IPS-18c (cell line): ENCODE results near the gene BRWD1.

Experiments
- H3K4me3 ChIP-seq: 2 replicates; pipeline ENCODE4 v1.7.0; 2013; ENCODE audit warnings: low read depth, mild to moderate bottlenecking, low read length, moderate library complexity; ENCODE audit not compliant: insufficient read depth
- H3K9me3 ChIP-seq: one replicate; pipeline ENCODE4 v1.6.1; 2013; ENCODE audit warnings: mild to moderate bottlenecking, low read length, moderate library complexity; ENCODE audit not compliant: control insufficient read depth, insufficient read depth

BRWD1 gene

DNA sequence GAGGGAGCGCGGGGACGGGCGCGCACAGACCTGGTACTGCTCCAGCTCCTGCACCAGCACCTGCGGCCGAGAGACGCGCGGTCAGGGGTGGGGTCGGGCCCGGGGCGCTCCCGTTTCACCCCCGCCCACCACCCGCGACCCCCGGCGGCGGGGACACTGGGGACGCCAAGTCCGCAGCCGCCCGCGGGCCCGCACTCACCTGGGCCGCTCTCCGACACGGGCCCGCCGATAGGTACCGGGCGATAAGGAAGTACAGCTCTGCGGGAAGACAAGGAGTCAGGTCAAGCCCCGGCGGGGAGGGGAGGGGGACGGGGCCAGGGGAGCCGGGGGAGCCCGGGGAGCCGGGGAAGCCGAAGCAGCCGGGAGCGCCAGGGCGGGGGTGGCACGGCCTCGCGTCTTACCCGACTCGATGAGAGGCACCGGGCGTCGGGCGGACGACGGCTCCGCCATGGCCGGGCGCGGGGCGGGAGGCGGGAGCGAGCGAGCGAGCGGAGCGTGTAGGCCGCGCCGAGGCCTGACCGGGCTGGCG lies 326 bp downstream of the BRWD1 start:
- H3K4me3 ChIP-seq = peak overlapping the region; percentile 79
- no peaks in the 10 kb centered on the region for H3K9me3 ChIP-seq

DNA sequence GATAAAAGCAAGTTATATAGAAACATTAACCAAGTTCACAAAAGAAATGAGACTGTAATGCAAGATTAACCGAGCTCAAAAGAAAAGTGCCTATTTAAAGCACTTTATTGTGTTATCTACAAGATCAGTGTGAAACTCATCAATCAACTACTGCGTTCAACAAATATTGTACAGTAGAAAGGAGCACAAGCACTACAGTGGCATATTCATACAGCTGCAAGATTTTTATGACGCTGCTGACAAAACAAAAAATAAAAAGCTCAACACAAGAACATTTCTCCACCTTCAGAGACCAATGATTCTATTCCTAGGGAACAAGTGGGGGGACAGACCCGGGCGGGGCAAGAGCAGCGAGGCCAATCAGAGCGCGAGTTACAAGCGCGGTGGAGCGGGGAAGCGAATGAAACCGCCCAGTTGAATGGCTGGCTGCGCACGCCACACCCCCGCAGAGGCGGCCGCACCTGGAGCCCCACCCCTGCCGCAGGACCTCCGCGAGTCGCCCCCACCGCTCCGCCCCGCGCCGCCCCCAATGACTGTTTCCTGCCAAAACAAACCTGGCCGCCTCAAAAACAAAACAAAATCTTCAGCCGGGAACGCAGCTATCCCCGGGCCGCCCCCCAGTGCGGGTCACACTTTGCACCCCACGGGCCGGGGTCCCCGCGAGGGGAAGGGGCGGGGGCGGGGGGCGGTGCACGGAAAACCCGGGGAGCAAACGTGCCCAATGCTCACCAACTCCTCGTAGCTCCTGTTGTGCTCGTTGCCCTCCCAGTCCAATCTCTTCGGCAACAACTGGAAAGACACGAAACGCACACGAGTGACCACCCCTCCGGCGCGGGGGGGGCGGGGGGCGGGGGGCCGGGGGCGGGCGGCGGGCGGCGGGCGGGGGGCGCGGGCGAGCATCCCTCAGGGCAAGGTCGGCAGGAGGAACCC lies 1.1 kb downstream of the BRWD1 start:
- peak overlapping the region; percentile 79 for H3K4me3 ChIP-seq
- H3K9me3 ChIP-seq = no peaks in the 10 kb centered on the region

DNA sequence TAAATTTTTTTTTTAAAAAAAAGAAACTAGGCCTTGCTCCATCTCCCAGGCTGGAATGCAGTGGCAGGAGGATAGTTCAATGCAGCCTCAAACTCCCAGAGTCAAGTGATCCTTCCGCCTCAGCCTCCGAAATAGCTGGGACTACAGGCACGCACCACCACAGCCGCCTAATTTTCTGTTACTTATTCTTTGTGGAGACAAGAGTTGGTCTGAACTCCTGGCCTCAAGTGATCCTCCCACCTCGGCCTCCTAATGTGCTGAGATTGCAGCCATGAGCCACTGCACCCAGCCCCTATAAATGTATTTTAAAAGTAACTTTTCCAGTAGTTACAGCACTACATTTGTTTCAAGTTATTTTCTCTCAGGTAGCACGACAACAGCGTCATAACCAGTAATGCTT lies 2.3 kb downstream of the BRWD1 start:
- no peak overlapping the region for H3K4me3 ChIP-seq
- H3K9me3 ChIP-seq = no peaks in the 10 kb centered on the region

DNA sequence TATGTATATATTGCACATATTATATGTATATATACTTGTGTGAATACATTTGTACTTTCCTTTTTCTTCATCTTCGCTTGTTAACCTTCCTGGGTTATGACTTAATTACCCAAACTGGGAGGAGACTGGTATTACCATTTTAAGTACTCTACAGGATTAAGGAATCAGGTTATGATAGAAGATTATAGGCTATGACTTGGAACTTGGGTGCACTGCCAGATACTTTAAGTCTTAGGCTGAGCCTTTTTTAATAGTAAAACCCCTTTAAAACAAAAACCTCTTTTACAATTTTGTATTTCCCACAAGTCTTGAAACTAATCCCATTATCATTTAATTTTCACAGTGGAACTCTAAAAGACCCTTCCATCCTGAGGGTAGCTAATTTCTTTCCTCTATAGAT lies 6.0 kb downstream of the BRWD1 start:
- Histone ChIP-seq H3K9me3 (no peaks in the 10 kb centered on the region), H3K4me3 (no peak overlapping the region)

DNA sequence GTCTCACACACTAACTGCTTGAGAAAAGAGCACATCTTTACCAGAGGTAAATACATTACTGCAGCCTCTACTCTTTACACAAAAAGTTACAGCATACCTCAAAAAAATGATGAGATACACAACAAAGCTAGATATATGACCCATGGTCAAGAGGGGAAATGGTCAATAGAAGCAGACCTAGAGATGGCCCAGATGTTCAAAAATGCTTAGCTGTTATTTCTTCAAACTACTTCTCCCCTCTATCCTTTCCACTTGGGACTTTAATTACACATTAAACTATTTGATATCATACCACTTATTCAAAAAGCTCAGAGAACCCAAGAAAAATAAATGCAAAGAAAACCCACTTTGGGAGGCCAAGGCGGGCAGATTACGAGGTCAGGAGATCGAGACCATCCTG lies 12.8 kb downstream of the BRWD1 start:
- Histone ChIP-seq H3K4me3 (no peak overlapping the region), H3K9me3 (no peaks in the 10 kb centered on the region)

DNA sequence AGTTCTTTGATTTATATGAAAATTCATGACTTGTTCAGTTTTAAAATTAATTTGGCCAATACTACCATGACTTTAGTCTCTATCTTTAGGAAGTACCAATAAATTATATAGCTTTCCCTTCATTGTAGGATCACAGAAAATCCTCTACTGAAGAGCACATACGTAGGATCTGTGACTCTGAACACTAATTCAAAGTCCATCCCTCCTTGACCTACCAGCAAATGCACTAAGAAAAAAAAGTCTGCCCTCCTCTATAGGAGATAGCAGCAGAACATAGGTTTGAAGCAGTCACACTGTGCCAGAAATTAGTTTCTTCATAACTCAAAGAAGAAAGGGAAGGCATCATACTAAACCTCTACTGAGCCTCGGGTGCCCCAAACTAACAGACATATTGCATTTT lies 16.5 kb downstream of the BRWD1 start:
- Histone ChIP-seq H3K4me3 (no peak overlapping the region), H3K9me3 (no peaks in the 10 kb centered on the region)

DNA sequence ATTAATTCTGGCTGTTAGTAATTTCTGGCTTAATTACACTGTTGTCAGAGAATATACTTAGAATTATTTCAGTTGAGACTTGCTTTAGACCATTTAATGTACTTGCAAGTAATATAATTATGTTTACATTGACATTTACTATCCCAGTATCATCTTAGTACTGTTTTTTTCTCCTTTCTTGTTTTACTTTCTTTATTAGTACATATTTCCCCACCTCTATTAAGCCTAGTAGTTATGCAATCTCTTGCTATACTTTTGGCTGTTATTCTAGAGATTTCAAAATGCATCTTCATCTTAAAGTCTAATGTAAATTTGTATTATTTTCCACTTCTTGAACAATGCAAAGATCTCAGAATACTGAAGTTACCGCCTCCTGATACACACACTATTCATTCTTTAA lies 24.4 kb downstream of the BRWD1 start:
- Histone ChIP-seq H3K9me3 (peaks cover 2% of the 10 kb centered on the region), H3K4me3 (no peak overlapping the region)

DNA sequence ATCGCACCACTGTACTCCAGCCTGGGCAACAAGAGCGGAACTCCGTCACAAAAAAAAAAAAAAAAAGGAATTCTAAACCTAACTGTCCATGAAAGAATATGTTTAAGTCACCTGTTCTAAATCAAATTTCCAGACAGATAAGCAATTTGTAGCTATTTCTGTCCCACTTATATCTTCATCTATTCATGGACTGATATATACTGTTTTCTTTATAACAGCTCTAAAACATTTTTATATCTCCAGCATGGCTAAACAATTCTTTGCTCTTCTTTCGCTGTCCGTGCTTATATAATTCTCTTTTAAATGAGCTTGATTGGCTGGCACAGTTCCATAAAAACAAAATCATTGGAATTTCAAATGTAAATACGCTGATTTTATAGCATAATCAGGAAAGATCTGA lies 30.5 kb downstream of the BRWD1 start:
- Histone ChIP-seq H3K9me3 (no peaks in the 10 kb centered on the region), H3K4me3 (no peak overlapping the region)

DNA sequence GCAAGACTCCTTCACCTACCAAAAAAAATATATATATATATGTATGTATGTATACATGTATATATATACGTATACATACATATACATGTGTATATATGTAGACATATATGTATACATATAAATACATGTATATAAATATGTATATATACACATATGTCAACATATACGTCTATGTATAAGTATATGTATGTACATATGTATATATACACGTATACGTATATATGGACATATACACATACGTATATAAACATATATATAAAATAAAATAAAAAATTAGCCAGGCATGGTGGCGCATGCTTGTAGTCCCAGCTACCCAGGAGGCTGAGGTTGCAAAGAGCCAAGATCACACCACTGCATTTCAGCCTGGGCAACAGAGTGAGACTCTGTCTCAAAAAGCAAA lies 31.6 kb downstream of the BRWD1 start:
- Histone ChIP-seq H3K9me3 (no peaks in the 10 kb centered on the region), H3K4me3 (no peak overlapping the region)

DNA sequence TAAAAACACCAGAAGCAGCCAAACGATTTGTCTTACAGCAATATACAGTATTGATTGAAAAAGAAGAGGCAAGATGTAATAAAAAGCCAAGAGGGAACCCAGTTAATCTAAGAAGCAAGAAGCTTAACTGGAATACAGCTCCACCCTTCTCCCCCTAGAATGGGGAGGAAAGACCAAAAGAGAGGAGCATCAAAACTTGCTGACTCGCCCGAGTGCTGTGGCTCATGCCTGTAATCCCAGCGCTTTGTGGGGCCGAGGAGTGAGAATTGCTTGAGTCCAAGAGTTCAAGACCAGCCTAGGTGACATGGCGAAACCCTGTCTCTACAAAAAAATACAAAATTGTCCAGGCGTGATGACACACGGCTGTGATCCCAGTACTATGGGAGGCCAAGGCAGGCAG lies 32.2 kb downstream of the BRWD1 start:
- H3K9me3 ChIP-seq = no peaks in the 10 kb centered on the region
- no peak overlapping the region for H3K4me3 ChIP-seq

DNA sequence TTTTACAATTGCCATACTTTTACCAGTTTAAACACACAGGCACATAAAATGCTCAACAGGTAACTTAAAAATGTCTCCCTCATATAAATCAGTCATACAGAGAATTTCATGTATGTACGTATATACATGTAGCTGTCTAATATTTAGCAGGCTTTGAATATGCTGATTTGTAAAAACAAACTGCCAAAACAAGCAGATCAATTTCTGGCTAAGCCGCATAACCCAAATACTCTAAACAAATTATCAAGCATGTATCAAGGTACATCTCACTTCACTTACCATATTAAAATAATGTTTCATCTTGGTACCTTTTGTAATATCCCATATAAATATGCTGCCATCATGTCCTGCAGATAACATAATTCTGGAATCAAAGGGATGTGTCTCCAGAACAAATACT lies 43.8 kb downstream of the BRWD1 start:
- H3K9me3 ChIP-seq = no peaks in the 10 kb centered on the region
- no peak overlapping the region for H3K4me3 ChIP-seq

DNA sequence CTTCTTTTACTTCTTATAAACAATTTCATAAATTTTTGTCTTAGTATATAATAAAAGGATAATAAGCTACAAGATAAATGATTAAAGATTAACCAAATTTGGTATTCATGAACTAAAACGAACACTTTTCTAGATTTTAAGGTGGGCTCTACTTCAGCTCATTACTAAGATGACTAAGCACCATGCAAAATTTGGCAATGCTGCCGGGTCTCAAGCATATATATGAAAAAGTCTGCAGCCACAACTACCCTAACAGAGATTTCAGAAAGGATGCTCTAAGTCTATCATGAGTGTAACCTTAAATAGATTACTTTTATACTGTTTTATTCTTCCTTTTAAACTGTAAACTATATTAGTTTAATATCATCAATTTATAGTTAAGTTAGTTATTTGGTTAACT lies 47.8 kb downstream of the BRWD1 start:
- Histone ChIP-seq H3K9me3 (no peaks in the 10 kb centered on the region), H3K4me3 (no peak overlapping the region)

DNA sequence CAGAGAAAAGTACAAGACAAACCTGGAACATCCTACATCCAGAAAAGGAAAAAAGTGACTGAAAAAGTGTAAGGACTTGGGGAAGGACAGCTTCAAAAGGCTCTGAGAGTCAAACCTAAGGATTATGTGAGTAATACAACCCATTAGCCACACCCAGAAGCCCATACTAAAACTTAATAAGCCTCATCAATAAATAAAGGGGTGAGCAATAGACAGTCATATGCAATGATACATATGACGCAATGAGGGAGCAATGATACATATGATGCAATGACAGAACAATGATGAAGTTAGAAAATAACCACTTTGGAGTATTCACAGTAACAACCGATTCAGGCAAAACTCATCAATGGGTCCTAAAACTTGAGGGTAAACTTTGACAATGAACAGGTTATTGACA lies 50.1 kb downstream of the BRWD1 start:
- Histone ChIP-seq H3K4me3 (no peak overlapping the region), H3K9me3 (no peaks in the 10 kb centered on the region)

DNA sequence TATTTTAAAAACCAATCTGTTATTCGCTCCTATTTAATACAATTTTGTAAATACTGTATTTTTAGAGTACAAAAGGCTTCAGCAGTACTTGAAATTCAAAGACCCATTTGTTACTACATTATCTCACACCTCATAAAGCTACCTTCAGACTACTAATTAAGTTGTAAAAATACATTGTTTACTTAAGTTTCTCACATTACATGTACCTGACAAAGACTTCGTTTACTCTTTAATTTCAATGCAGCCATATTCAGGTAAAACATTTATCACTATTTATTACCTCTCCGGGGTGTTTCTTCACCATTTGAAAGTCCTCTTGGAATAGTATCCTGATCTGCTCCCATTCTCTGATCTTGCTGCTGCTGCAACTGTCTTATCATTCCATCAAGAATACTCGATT lies 55.2 kb downstream of the BRWD1 start:
- H3K4me3 ChIP-seq = no peak overlapping the region
- H3K9me3 ChIP-seq = no peaks in the 10 kb centered on the region

DNA sequence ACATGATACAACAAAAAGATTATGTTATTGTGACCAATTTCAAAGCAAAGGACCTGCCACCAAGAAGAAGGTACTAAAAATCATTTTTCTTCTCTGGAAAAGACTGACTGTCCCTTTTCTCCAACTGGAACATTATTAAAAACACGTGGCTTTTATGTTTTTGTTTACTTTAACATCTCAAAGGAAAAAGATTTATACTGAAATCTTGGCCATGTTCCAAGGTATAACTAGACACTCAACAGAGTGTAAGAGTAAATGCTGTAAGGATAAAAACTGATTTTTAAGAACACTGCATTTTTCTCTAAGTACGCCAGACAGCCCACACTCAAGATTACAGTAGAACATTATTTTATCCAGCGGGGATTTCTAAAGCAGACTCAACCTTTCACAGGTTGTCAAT lies 62.1 kb downstream of the BRWD1 start:
- Histone ChIP-seq H3K9me3 (no peaks in the 10 kb centered on the region), H3K4me3 (no peak overlapping the region)

DNA sequence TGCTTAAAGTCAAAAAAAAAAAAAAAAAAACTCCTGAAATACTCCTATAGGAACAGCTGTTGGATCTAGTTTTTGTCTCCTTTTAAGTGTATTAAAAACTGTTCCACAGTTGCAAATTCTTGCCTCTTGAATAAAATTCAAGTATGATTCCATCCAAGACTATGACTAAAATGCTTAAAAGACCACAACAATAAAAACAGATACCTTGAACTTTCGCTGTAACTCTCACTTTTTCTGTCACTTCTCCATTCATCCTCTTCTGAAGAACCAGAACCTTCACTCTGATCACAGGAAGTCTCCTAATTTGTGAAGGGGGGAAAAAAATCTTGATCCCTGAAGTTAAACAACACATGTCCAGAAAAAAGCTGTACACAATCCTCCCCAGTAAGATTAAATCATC lies 75.2 kb downstream of the BRWD1 start:
- Histone ChIP-seq H3K9me3 (no peaks in the 10 kb centered on the region), H3K4me3 (no peak overlapping the region)

DNA sequence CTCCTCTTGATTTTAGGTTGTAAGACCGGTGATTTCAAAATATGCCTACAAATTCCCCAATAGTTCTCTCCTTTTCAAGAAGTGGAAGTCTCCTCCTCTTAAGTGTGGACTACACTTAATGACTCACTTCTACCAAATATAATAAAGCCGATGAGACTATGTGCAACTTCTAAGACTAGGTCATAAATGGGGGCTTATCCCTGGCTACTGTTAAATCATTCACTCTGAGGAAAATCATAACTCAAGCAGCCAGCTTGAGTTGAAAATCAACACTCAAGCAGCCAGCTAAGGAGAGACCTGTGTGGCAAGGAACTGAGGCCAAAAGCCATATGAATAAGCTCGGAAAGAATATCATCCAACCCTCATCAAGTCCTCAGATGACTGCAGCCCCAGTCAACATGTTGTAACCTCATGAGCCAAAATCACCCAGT lies 80.6 kb downstream of the BRWD1 start:
- no peaks in the 10 kb centered on the region for H3K9me3 ChIP-seq

DNA sequence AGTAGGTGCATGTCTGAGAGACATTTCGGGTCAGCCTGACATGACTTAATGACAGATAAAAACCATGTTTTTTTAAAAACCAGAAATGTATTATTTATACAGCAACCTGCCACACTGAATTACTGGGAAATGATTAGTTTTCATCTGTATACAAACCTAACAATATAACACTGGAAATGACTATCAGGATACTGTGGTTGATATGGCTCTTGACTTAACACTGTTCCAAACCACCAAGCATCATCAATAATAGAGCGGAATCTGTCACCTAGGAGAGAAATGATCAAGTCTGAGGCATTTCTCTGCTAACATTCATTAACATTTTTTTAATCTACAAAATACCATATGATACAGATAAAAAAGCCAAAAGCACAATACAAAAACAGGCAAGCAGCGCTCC lies 88.5 kb downstream of the BRWD1 start:
- Histone ChIP-seq H3K9me3 (no peaks in the 10 kb centered on the region), H3K4me3 (no peak overlapping the region)

More for the DNA sequence above, 80.6 kb downstream of the BRWD1 start:
- no peak overlapping the region for H3K4me3 ChIP-seq
